Stomach (tissue), 4 donors: ENCODE measurements around the gene RPS3A.

Source experiments
- POLR2A ChIP-seq, 4 donors: fragments of 450-650 bp; IDR thresholded peaks; one replicate each; pipeline ENCODE4 v1.6.1; 2016; ENCODE audit warnings: antibody characterized with exemption in 4 of 4, control low read depth in 2 of 4, mild to moderate bottlenecking in 1 of 4, moderate library complexity in 1 of 4
- TF ChIP-seq, protein P1 (sequence below), 7 experiments: fragments of 450-650 bp in 4 of 7; fragments of 200-600 bp in 3 of 7; sonication (generic) in 3 of 7; IDR thresholded peaks; one replicate each; pipeline ENCODE4 v1.5.1; 2016 to 2019; ENCODE audit warnings: antibody characterized with exemption in 7 of 7, control low read depth in 2 of 7, mild to moderate bottlenecking in 1 of 7

DNA sequence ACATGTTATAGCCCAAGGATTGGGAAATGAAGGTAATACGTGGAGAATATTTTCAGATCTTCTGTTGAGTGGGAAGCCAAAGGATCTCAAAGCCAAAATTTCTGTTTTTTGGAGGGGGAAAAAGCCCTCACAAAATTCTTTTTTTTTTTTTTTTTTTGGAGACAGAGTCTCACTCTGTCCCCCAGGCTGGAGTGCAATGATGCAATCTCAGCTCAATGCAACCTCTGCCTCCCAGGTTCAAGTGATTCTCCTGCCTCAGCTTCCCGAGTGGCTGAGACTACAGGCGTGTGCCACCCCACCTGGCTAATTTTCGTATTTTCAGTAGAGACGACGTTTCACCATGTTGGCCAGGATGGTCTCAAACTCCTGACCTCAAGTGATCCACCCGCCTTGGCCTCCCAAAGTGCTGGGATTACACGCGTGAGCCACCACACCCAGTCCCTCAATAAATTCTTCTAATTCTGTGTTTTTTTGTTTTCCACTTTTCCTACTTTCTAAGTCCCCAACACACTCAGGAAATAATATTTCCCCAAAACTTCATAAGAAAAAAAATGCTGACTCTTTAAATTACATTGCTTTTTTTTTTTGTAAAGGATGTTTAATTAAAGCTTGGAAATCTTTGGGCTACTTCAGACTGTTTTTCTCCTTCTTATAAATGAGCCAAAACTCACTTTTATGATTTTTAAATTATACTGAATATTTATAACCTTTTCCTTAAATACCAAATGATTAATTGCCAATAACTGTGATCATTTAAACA is 51.6 kb downstream of the RPS3A start:
- TF ChIP-seq, protein P1, sequence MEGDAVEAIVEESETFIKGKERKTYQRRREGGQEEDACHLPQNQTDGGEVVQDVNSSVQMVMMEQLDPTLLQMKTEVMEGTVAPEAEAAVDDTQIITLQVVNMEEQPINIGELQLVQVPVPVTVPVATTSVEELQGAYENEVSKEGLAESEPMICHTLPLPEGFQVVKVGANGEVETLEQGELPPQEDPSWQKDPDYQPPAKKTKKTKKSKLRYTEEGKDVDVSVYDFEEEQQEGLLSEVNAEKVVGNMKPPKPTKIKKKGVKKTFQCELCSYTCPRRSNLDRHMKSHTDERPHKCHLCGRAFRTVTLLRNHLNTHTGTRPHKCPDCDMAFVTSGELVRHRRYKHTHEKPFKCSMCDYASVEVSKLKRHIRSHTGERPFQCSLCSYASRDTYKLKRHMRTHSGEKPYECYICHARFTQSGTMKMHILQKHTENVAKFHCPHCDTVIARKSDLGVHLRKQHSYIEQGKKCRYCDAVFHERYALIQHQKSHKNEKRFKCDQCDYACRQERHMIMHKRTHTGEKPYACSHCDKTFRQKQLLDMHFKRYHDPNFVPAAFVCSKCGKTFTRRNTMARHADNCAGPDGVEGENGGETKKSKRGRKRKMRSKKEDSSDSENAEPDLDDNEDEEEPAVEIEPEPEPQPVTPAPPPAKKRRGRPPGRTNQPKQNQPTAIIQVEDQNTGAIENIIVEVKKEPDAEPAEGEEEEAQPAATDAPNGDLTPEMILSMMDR (IDR thresholded peaks at IDR 0.05), result no peak
- no peak for TF ChIP-seq POLR2A (IDR thresholded peaks at IDR 0.05)
